ENCODE measurements around the gene BIN1. TPM values are rescaled to one million over a fixed set of nuclear protein-coding genes. Genes with fewer than 3 reads are reported as not detected.

Gene BIN1
- total RNA-seq, 2 donors from 2014 or later: 7.6 to 15.3 TPM

GRCh38 chr2:127078666-127079270, 28.2 kb downstream of the BIN1 start:
- Histone ChIP-seq H3K4me1 (peaks cover 0 to 26% of the 10 kb centered on the region in 2 donors), H3K36me3 (no peaks in the 10 kb centered on the region), H3K27ac (no peak overlapping the region), H3K27me3 (no peaks in the 10 kb centered on the region), H3K9me3 (no peaks in the 10 kb centered on the region), H3K4me3 (no peak overlapping the region)
- no peak for TF ChIP-seq CTCF (IDR thresholded peaks at IDR 0.05)
- no peak for DNase-seq (ENCODE audit: low spot score)

GRCh38 chr2:127078028-127078427, 28.9 kb downstream of the BIN1 start:
- Histone ChIP-seq H3K27ac (no peak overlapping the region), H3K4me1 (peaks cover 0 to 24% of the 10 kb centered on the region in 2 donors), H3K36me3 (no peaks in the 10 kb centered on the region), H3K27me3 (no peaks in the 10 kb centered on the region), H3K4me3 (no peak overlapping the region), H3K9me3 (no peaks in the 10 kb centered on the region)
- no peak for TF ChIP-seq CTCF (IDR thresholded peaks at IDR 0.05)
- DNase-seq (ENCODE audit: low spot score): no peak

- peaks cover 0 to 20% of the 10 kb centered on the region in 2 donors for H3K4me1 ChIP-seq
Observed at GRCh38 chr2:127076924-127077323, 30.0 kb downstream of the BIN1 start.

GRCh38 chr2:127076290-127076689, 30.7 kb downstream of the BIN1 start:
- no peak overlapping the region for H3K4me3 ChIP-seq
- H3K27ac ChIP-seq: no peak overlapping the region
- no peaks in the 10 kb centered on the region for H3K9me3 ChIP-seq
- no peak for DNase-seq (ENCODE audit: low spot score)
- H3K4me1 ChIP-seq: peaks cover 0 to 14% of the 10 kb centered on the region in 2 donors
- no peaks in the 10 kb centered on the region for H3K27me3 ChIP-seq
- H3K36me3 ChIP-seq: no peaks in the 10 kb centered on the region
- no peak for TF ChIP-seq CTCF (IDR thresholded peaks at IDR 0.05)

More at GRCh38 chr2:127076924-127077323, 30.0 kb downstream of the BIN1 start:
- Histone ChIP-seq H3K27me3 (no peaks in the 10 kb centered on the region), H3K4me3 (no peak overlapping the region), H3K27ac (no peak overlapping the region), H3K9me3 (no peaks in the 10 kb centered on the region), H3K36me3 (no peaks in the 10 kb centered on the region)
- no peak for DNase-seq (ENCODE audit: low spot score)
- no peak for TF ChIP-seq CTCF (IDR thresholded peaks at IDR 0.05)

- H3K4me3 ChIP-seq: no peak overlapping the region
- no peaks in the 10 kb centered on the region for H3K27me3 ChIP-seq
- H3K4me1 ChIP-seq: peaks cover 0 to 10% of the 10 kb centered on the region in 2 donors
- no peak for DNase-seq (ENCODE audit: low spot score)
- no peak for TF ChIP-seq CTCF (IDR thresholded peaks at IDR 0.05)
- no peak overlapping the region for H3K27ac ChIP-seq
- no peaks in the 10 kb centered on the region for H3K36me3 ChIP-seq
- no peaks in the 10 kb centered on the region for H3K9me3 ChIP-seq
Observed at GRCh38 chr2:127075821-127076220, 31.1 kb downstream of the BIN1 start.

- no peak for TF ChIP-seq CTCF (IDR thresholded peaks at IDR 0.05)
- H3K4me1 ChIP-seq: peaks cover 0 to 7% of the 10 kb centered on the region in 2 donors
- H3K36me3 ChIP-seq: no peaks in the 10 kb centered on the region
- H3K4me3 ChIP-seq: no peak overlapping the region
- H3K27ac ChIP-seq: no peak overlapping the region
- no peaks in the 10 kb centered on the region for H3K27me3 ChIP-seq
- DNase-seq (ENCODE audit: low spot score): no peak
- no peaks in the 10 kb centered on the region for H3K9me3 ChIP-seq
Observed at GRCh38 chr2:127074936-127075335, 32.0 kb downstream of the BIN1 start.
